Mammary epithelial cell (primary cell): ENCODE measurements around the gene PARD6G.

ENCODE experiments used
- EZH2 ChIP-seq: IDR thresholded peaks from 2 replicates; pipeline ENCODE4 v1.6.1; 2012; ENCODE audit warnings: low read length, inconsistent platforms, borderline replicate concordance
- TF ChIP-seq, protein P1 (sequence below), 2 donors: IDR thresholded peaks in 1 of 2; conservative IDR thresholded peaks in 1 of 2; 2 replicates each; pipeline ENCODE4 v1.5.1; 2011 to 2012; ENCODE audit warnings: inconsistent platforms in 2 of 2, low read length in 2 of 2, mild to moderate bottlenecking in 2 of 2, control low read depth in 1 of 2, low read depth in 1 of 2; ENCODE audit not compliant: insufficient read depth in 1 of 2; ENCODE audit errors: extremely low read depth in 1 of 2

DNA sequence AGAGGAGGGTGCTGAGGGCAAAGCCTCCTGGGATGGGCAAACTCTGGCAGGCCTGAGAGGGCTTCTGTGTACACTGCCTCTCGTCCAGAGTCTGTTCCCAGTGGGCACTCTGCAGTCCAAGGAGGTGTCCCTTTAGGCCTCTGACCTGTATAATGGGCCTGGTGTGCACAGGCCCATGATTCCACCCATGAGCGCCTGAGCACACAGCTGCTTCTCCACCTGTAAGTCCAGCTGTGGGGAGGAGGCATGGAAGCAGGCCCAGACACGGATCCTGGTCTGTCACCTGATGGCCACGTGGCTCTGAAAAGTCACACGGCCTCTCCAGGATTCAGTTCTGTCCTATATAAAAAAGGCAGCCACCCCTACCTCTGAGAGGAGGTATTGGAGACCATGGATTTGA is 57.0 kb downstream of the PARD6G start:
- TF ChIP-seq, protein P1, sequence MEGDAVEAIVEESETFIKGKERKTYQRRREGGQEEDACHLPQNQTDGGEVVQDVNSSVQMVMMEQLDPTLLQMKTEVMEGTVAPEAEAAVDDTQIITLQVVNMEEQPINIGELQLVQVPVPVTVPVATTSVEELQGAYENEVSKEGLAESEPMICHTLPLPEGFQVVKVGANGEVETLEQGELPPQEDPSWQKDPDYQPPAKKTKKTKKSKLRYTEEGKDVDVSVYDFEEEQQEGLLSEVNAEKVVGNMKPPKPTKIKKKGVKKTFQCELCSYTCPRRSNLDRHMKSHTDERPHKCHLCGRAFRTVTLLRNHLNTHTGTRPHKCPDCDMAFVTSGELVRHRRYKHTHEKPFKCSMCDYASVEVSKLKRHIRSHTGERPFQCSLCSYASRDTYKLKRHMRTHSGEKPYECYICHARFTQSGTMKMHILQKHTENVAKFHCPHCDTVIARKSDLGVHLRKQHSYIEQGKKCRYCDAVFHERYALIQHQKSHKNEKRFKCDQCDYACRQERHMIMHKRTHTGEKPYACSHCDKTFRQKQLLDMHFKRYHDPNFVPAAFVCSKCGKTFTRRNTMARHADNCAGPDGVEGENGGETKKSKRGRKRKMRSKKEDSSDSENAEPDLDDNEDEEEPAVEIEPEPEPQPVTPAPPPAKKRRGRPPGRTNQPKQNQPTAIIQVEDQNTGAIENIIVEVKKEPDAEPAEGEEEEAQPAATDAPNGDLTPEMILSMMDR (conservative IDR thresholded peaks at IDR 0.05 in 1 of 2, IDR thresholded peaks at IDR 0.05 in 1 of 2; ENCODE audit: extremely low read depth in 1 of 2, insufficient read depth in 1 of 2, low read depth in 1 of 2, low read length in 2 of 2) = no peak
- TF ChIP-seq EZH2 = no peak
